Endothelial cell of umbilical vein (primary cell): ENCODE measurements around the gene DHTKD1. TPM values are rescaled to one million over a fixed set of nuclear protein-coding genes. Genes with fewer than 3 reads are reported as not detected.

Experiments used
- BruUV-seq: library from RNA; stranded (reverse); fragments of 400-500 nt; replicated peaks from 2 replicates; lab custom pipeline; 2021; lab: Mats Ljungman, UMichigan
- CTCF ChIA-PET: fragments of 300-600, 350-600 bp; sonication (Branson Sonifier 250); formaldehyde crosslinking; loops from one replicate; lab custom pipeline; 2021; ENCODE audit warnings: antibody characterized with exemption, inconsistent platforms; lab: Charles Lee
- POLR2A ChIA-PET: fragments of 300-600, 350-600 bp; sonication (Branson Sonifier 250); formaldehyde crosslinking; loops from one replicate; lab custom pipeline; 2021; ENCODE audit warnings: antibody characterized with exemption, inconsistent platforms; lab: Charles Lee
- DNase-seq: peaks from one replicate; pipeline ENCODE4 v3.0.0-alpha.2; 2011; ENCODE audit warnings: low read depth, low spot score
- FAIRE-seq: peaks from 2 replicates; lab custom pipeline; 2011; peaks lifted over from hg19 to GRCh38; lab: Jason Lieb, UNC
- H2AFZ ChIP-seq: 2 replicates; pipeline ENCODE4 v1.6.0; 2012; ENCODE audit warnings: low read depth, low read length, control low read depth, inconsistent platforms
- H3K27ac ChIP-seq: 2 replicates; pipeline ENCODE4 v1.5.1; 2011; ENCODE audit warnings: low read depth, mild to moderate bottlenecking, control low read depth, low read length, moderate library complexity; ENCODE audit not compliant: insufficient read depth
- H3K27me3 ChIP-seq, 2 experiments: 2 replicates each; pipeline versions ENCODE4 v1.6.0 to v1.6.1; 2011; ENCODE audit warnings: low read length in 2 of 2, mixed read lengths in 1 of 2; ENCODE audit not compliant: control insufficient read depth in 2 of 2, insufficient read depth in 2 of 2
- H3K36me3 ChIP-seq, 2 experiments: 2 replicates in 1 of 2; 3 replicates in 1 of 2; pipeline ENCODE4 v1.5.1; 2011; ENCODE audit warnings: low read length in 2 of 2, mild to moderate bottlenecking in 1 of 2, moderate library complexity in 1 of 2; ENCODE audit not compliant: control insufficient read depth in 2 of 2, insufficient read depth in 2 of 2; ENCODE audit errors: extremely low read depth in 1 of 2
- H3K4me1 ChIP-seq: 3 replicates; pipeline ENCODE4 v1.5.1; 2011; ENCODE audit warnings: mild to moderate bottlenecking, low read length; ENCODE audit not compliant: control insufficient read depth, insufficient read depth; ENCODE audit errors: extremely low read depth
- H3K4me2 ChIP-seq: 2 replicates; pipeline ENCODE4 v1.6.1; 2011; ENCODE audit warnings: low read length, control low read depth, mixed read lengths; ENCODE audit not compliant: insufficient read depth
- H3K4me3 ChIP-seq, 3 experiments: fragments of 200-600 bp in 1 of 3; sonication (generic), shearing (Covaris generic) in 1 of 3; replicated peaks in 1 of 3; 2 replicates each; pipeline ENCODE4 v1.5.1; 2011 to 2016; ENCODE audit warnings: control low read depth in 3 of 3, low read length in 3 of 3, mild to moderate bottlenecking in 2 of 3, inconsistent platforms in 1 of 3, low read depth in 1 of 3, moderate library complexity in 1 of 3; ENCODE audit not compliant: insufficient read depth in 1 of 3
- H3K79me2 ChIP-seq: 2 replicates; pipeline ENCODE4 v1.6.0; 2012; ENCODE audit warnings: low read length, inconsistent platforms; ENCODE audit not compliant: control insufficient read depth, insufficient read depth
- H3K9ac ChIP-seq: replicated peaks from 2 replicates; pipeline ENCODE3; 2011; ENCODE audit warnings: low read length, control low read depth; ENCODE audit not compliant: insufficient read depth; ENCODE audit errors: extremely low read depth
- H3K9me1 ChIP-seq: replicated peaks from 3 replicates; pipeline ENCODE4 v1.6.0; 2011; ENCODE audit warnings: mild to moderate bottlenecking, low read length; ENCODE audit not compliant: control insufficient read depth, insufficient read depth; ENCODE audit errors: extremely low read depth
- H3K9me3 ChIP-seq: replicated peaks from 2 replicates; pipeline ENCODE4 v1.5.1; 2012; ENCODE audit warnings: low read length, inconsistent platforms; ENCODE audit not compliant: control insufficient read depth, insufficient read depth
- H4K20me1 ChIP-seq: replicated peaks from 2 replicates; pipeline ENCODE3; 2011; ENCODE audit warnings: mild to moderate bottlenecking, low read length; ENCODE audit not compliant: control insufficient read depth, insufficient read depth; ENCODE audit errors: extremely low read depth
- EZH2 ChIP-seq: IDR thresholded peaks from 2 replicates; pipeline ENCODE4 v1.6.1; 2012; ENCODE audit warnings: borderline replicate concordance, low read depth, mild to moderate bottlenecking, moderate library complexity, low read length, inconsistent platforms; ENCODE audit not compliant: severe bottlenecking
- FOS ChIP-seq: IDR thresholded peaks from 2 replicates; pipeline ENCODE4 v1.6.1; 2011; ENCODE audit warnings: mild to moderate bottlenecking, low read length, moderate library complexity, borderline replicate concordance; ENCODE audit not compliant: insufficient read depth
- GATA2 ChIP-seq: IDR thresholded peaks from 2 replicates; pipeline ENCODE4 v1.7.0; 2011; ENCODE audit warnings: low read depth, mild to moderate bottlenecking, moderate library complexity, mixed read lengths, low read length; ENCODE audit not compliant: insufficient read length, insufficient read depth
- JUN ChIP-seq: IDR thresholded peaks from 2 replicates; pipeline ENCODE4 v1.6.1; 2011; ENCODE audit warnings: borderline replicate concordance, low read depth; ENCODE audit not compliant: insufficient read length, insufficient read depth
- MYC ChIP-seq: IDR thresholded peaks from one replicate; pipeline ENCODE4 v1.6.1; 2011; ENCODE audit warnings: mild to moderate bottlenecking, low read depth, low read length
- POLR2A ChIP-seq: IDR thresholded peaks from 2 replicates; pipeline ENCODE4 v1.6.1; 2012; ENCODE audit warnings: low read depth, mild to moderate bottlenecking, control low read depth, low read length
- POLR2AphosphoS5 ChIP-seq: IDR thresholded peaks from 2 replicates; pipeline ENCODE4 v1.6.1; 2012; ENCODE audit warnings: low read depth, mild to moderate bottlenecking, control low read depth, low read length, moderate library complexity; ENCODE audit not compliant: insufficient read depth
- dilution Hi-C: fragments of 300-500 bp; cut with MboI; formaldehyde crosslinking; loops from one replicate; pipeline ENCODE4 v1.15.0; 2019; ENCODE audit warnings: low sequenced_read_pairs; ENCODE audit not compliant: extremely low pct_ligation_motif_present
- intact Hi-C: fragments of 100-400 bp; cut with micrococcal nuclease; formaldehyde crosslinking; loops from one replicate; pipeline ENCODE4 v1.10.0; 2022
- polyA plus RNA-seq, 4 experiments: library from polyadenylated mRNA; depleted of rRNA in 3 of 4; stranded (reverse) in 3 of 4; unstranded in 1 of 4; fragments of >200 nt; gene quantifications; 2 replicates each; pipeline versions ENCODE4 v1.2.1 to v1.2.3, GENCODE V29; 2011 to 2012; ENCODE audit warnings: missing spikeins in 1 of 4
- total RNA-seq: library from RNA; stranded (reverse); gene quantifications from 2 replicates; pipeline ENCODE4 v1.2.3, GENCODE V29; 2021
- TF ChIP-seq, protein P1 (sequence below): IDR thresholded peaks from 2 replicates; pipeline ENCODE4 v1.6.1; 2011; ENCODE audit not compliant: insufficient read depth, insufficient read length
- TF ChIP-seq, protein P2 (sequence below), 2 donors: IDR thresholded peaks; 1 replicate in 1 of 2; 2 replicates in 1 of 2; pipeline ENCODE4 v1.5.1; 2011; ENCODE audit warnings: low read length in 2 of 2, mild to moderate bottlenecking in 2 of 2, moderate library complexity in 2 of 2, control low read depth in 1 of 2, inconsistent platforms in 1 of 2, low read depth in 1 of 2; ENCODE audit not compliant: insufficient read depth in 1 of 2; ENCODE audit errors: extremely low read depth in 1 of 2

DHTKD1 gene
- total and polyA plus RNA-seq, 2 donors (not counting 3 experiments of a cell fraction or from before 2014, with no cell fraction given), result 15.3 to 22.9 TPM

DNA sequence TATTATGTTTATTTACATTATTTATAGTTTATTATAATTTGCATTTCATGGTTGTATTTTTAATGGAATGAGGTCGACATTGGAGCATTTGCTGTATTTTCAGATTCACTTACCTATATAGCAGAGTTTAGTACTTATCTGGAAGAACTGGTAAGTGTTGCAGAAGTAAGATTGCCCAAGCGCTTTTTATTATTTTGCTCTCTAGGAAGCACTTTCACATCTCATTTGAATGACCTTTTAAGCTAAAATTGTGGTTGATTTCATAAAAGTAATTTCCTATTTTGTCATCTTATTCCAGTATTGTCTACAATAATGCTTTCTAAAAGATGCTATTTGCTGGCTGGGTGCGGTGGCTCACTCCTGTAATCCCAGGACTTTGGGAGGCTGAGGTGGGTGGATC is 89.4 kb downstream of the DHTKD1 start:
- Histone ChIP-seq H4K20me1 (no peaks in the 10 kb centered on the region), H3K4me1 (no peaks in the 10 kb centered on the region), H3K79me2 (no peaks in the 10 kb centered on the region), H3K9me3 (no peaks in the 10 kb centered on the region), H3K9ac (no peak overlapping the region), H3K27ac (no peak overlapping the region), H3K4me3 (no peak overlapping the region), H3K27me3 (no peaks in the 10 kb centered on the region), H3K9me1 (no peaks in the 10 kb centered on the region), H3K4me2 (no peak overlapping the region), H2AFZ (no peak overlapping the region), H3K36me3 (peaks cover 9 to 11% of the 10 kb centered on the region in 2 experiments)
- DNase-seq (no peak), FAIRE-seq (no peak)
- dilution Hi-C loops (no loop called here), intact Hi-C loops (no loop called here)
- POLR2A ChIA-PET, result no interaction called here
- CTCF ChIA-PET, result no interaction called here
- BruUV-seq, result no TSS peak
- no peak for TF ChIP-seq EZH2

DNA sequence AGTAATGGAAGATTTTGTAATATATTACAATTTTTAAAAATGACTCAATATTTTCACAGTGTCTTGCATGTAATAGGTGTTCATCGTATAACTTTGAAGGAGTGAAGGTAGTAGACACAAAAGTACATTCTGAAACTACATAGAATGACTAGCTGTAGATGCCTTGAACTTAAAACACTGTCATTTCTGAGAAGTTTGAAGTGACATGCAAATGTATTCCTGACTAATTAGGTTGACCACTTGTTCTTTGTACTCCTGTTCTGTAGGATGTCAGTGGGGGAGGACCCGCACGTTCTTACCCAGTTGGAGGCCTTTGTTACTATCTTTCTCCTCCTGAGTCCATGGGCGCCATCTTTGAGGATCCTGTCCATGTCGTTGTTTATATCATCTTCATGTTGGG is 91.9 kb downstream of the DHTKD1 start:
- H3K4me1 ChIP-seq, result no peaks in the 10 kb centered on the region
- ChIA-PET POLR2A (no interaction called here), CTCF (no interaction called here)
- peaks cover 9 to 16% of the 10 kb centered on the region in 2 experiments for H3K36me3 ChIP-seq
- H3K79me2 ChIP-seq, result no peaks in the 10 kb centered on the region
- H3K9me1 ChIP-seq, result no peaks in the 10 kb centered on the region
- H3K27ac ChIP-seq, result no peak overlapping the region
- H3K27me3 ChIP-seq, result no peaks in the 10 kb centered on the region
- H3K4me2 ChIP-seq, result no peak overlapping the region
- dilution Hi-C loops (no loop called here), intact Hi-C loops (no loop called here)
- FAIRE-seq (no peak), DNase-seq (no peak)
- no peaks in the 10 kb centered on the region for H3K9me3 ChIP-seq
- TF ChIP-seq POLR2A (no peak), GATA2 (no peak), FOS (no peak), EZH2 (no peak), JUN (no peak), POLR2AphosphoS5 (no peak), MYC (no peak)
- TF ChIP-seq, protein P1, sequence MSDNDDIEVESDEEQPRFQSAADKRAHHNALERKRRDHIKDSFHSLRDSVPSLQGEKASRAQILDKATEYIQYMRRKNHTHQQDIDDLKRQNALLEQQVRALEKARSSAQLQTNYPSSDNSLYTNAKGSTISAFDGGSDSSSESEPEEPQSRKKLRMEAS, result no peak
- TF ChIP-seq, protein P2, sequence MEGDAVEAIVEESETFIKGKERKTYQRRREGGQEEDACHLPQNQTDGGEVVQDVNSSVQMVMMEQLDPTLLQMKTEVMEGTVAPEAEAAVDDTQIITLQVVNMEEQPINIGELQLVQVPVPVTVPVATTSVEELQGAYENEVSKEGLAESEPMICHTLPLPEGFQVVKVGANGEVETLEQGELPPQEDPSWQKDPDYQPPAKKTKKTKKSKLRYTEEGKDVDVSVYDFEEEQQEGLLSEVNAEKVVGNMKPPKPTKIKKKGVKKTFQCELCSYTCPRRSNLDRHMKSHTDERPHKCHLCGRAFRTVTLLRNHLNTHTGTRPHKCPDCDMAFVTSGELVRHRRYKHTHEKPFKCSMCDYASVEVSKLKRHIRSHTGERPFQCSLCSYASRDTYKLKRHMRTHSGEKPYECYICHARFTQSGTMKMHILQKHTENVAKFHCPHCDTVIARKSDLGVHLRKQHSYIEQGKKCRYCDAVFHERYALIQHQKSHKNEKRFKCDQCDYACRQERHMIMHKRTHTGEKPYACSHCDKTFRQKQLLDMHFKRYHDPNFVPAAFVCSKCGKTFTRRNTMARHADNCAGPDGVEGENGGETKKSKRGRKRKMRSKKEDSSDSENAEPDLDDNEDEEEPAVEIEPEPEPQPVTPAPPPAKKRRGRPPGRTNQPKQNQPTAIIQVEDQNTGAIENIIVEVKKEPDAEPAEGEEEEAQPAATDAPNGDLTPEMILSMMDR (IDR thresholded peaks at IDR 0.05; ENCODE audit: extremely low read depth in 1 of 2, insufficient read depth in 1 of 2, low read depth in 1 of 2, low read length in 2 of 2), result no peak
- H4K20me1 ChIP-seq, result no peaks in the 10 kb centered on the region
- H3K9ac ChIP-seq, result no peak overlapping the region
- BruUV-seq, result no TSS peak
- H2AFZ ChIP-seq, result no peak overlapping the region
- no peak overlapping the region for H3K4me3 ChIP-seq
